Measurements from ENCODE around the gene RPAP3.

RPAP3 gene

GRCh38 chr12:47634127-47634526 lies 71.7 kb downstream of the RPAP3 start:
- no peak overlapping the region for H3K27ac ChIP-seq
- no peak for TF ChIP-seq CTCF (conservative IDR thresholded peaks at IDR 0.05)

- no peak for TF ChIP-seq CTCF (conservative IDR thresholded peaks at IDR 0.05)
- H3K27ac ChIP-seq: no peak overlapping the region
Observed at GRCh38 chr12:47621960-47622359, 83.9 kb downstream of the RPAP3 start.

GRCh38 chr12:47617476-47617875 lies 88.4 kb downstream of the RPAP3 start:
- no peak for TF ChIP-seq CTCF (conservative IDR thresholded peaks at IDR 0.05)
- H3K27ac ChIP-seq: no peak overlapping the region

- no peak for TF ChIP-seq CTCF (conservative IDR thresholded peaks at IDR 0.05)
- H3K27ac ChIP-seq: no peak overlapping the region
Observed at GRCh38 chr12:47616440-47616839, 89.4 kb downstream of the RPAP3 start.

- TF ChIP-seq CTCF (conservative IDR thresholded peaks at IDR 0.05): no peak
Observed at GRCh38 chr12:47615711-47616110, 90.1 kb downstream of the RPAP3 start.

GRCh38 chr12:47614521-47614920 lies 91.3 kb downstream of the RPAP3 start:
- no peak for TF ChIP-seq CTCF (conservative IDR thresholded peaks at IDR 0.05)
- H3K27ac ChIP-seq: no peak overlapping the region

More at GRCh38 chr12:47615711-47616110, 90.1 kb downstream of the RPAP3 start:
- H3K27ac ChIP-seq: no peak overlapping the region

- H3K27ac ChIP-seq: no peak overlapping the region
- TF ChIP-seq CTCF (conservative IDR thresholded peaks at IDR 0.05): no peak
Observed at GRCh38 chr12:47612953-47613352, 92.9 kb downstream of the RPAP3 start.

GRCh38 chr12:47611906-47612305 lies 93.9 kb downstream of the RPAP3 start:
- no peak overlapping the region for H3K27ac ChIP-seq
- no peak for TF ChIP-seq CTCF (conservative IDR thresholded peaks at IDR 0.05)
